ENCODE data around the gene TRMT13.

The TRMT13 gene, protein sequence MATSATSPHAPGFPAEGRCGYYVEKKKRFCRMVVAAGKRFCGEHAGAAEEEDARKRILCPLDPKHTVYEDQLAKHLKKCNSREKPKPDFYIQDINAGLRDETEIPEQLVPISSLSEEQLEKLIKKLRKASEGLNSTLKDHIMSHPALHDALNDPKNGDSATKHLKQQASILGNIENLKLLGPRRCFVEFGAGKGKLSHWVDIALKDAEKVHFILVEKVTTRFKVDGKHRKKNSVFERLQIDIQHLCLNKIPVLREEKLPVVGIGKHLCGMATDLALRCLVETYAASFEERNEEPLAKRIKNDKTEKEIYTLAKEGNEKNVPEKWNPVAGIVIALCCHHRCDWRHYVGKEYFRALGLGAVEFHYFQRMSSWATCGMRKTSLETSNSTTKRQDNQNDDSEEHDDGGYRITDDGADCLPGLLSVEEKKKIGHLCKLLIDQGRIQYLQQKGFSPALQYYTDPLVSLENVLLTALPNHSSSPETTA

DNA sequence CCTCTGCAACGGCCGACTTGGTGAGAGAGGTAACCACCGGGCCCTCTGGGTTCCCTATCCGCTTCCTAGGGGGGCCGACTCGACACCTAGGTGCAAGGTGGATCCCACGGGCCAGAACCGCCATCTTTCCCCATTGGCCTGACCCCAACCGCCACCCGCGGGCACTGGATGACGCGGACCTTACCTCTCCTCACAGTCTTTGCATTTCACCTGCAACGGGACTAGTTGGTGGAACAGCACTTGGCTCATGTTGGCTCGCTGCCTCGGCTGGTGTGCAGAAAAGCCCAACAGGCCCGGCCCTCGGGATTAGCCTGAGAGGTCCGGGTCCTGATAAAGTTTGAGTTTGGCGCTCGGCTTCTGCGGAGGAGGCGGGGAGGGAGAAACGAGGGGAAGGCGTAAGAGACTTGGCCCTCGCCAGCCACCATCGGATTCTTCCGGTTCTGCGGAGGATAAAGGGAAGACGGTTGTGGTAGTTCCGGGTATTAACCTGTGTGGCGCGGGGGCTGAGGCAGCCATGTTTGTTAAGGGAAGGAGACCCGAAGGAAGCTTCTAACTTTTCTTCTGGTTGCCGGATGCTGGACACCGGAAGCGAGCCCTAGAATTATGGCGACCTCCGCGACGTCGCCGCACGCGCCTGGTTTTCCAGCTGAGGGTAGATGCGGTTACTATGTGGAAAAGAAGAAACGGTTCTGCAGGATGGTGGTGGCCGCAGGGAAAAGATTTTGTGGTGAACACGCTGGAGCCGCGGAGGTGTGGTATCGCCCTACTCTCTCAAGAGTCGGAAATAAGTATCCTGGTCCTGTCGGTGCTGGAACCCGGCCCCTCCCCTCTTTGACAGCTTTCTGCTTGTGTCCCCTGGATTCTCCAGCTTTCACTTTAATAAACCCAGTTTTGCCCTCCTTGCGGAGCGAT, at the start of gene TRMT13, which contains the start of gene SASS6:
Gene TRMT13 (plus strand): TSS at position 598 of the 912 bp plus-strand sequence. CDS start 6 bp downstream, at position 604.
Gene SASS6 (minus strand): TSS at position 365 of the 912 bp plus-strand sequence. CDS start 116 bp downstream, at position 249.
- peak; percentile 96 for DNase-seq

DNA sequence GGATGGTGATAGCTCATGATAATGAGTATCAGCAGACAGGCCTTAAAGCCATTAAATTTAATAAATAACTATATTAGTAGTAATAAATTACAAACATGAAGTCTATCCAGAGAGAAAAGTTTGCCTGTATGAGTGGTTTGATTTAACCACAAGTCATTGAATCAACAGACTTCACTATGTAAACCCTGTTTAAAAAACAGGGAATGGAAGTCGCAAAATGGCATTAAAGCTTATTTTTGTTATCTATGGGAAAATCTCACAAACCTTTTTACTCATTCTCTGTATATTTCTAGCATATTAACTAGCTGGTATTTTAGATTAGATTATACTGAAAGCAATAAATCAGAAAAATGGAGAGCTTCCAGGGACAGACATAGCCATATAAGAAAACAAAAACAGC, 45.6 kb upstream of the TRMT13 start:
- DNase-seq, result no peak

DNA sequence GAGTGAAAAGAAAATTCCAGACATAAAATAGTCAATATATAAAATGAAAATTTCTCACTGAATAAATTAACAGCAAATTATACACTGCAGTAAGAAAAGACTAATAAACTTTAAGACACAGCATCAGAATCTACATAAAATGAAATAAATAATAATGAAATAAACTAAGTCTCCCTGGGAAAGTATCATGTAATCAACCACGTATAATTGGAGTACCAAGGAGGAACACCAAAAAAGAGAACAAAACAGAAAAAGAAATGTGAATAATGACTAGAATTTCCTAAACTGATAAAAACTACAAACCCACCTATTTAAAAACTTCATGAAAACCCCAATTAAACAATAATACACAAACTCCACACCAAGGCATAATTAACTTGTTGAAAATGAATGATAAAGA, 43.9 kb upstream of the TRMT13 start:
- no peak for DNase-seq

DNA sequence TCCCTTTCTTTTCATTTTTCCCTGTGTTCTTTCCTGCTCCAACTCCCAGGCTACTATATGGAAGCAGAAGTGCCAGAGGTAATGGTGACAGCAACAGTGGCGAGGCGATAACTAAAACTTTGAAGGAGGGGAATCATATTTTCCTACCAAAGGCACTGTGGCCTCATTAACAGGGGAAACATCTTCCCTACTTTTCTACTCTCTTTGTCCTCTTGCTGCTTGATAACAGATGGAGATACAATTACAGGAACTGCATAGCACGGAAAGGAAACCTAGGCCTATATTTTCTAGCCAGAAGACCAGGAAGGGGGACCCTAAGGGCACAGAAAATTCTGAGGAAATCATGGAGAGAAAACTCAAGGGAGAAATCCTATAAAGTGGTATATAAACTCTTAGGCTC, 42.5 kb upstream of the TRMT13 start:
- no peak for DNase-seq

DNA sequence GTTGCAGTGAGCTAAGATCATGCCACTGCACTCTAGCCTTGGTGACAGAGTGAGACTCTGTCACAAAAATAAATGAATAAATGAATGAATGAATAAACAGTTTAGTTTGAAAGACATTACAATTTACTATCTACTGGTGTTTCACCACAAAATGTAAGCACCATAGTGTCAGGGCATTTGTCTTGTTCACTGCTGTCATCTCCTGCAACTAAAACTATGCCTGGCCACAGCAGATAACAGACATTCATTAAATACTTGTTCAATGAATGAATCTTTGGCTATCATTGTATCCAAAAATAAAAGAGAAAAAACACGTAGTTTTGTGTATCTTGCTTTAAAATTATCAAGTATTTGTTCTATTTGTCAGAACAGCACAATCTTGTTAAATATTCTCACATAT, 32.8 kb upstream of the TRMT13 start:
- DNase-seq, result no peak

DNA sequence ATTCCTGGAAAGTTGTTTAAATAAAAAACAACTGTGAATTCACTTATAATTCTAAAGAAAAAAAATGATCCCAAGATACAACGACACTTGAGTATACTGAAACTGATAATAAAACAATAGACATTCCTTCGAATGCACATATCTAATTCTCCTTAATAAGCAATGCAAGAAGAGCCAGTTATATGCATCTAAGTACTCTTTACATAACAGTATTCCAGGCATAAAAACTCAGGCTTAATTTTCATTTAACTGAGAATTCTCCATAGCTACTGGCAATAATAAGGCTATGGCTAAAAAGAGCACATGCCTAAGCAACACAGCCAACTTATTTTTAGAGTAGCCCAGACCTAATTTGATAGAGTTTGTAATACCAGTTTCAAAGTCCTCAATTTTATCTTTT, 31.4 kb upstream of the TRMT13 start:
- no peak for DNase-seq

DNA sequence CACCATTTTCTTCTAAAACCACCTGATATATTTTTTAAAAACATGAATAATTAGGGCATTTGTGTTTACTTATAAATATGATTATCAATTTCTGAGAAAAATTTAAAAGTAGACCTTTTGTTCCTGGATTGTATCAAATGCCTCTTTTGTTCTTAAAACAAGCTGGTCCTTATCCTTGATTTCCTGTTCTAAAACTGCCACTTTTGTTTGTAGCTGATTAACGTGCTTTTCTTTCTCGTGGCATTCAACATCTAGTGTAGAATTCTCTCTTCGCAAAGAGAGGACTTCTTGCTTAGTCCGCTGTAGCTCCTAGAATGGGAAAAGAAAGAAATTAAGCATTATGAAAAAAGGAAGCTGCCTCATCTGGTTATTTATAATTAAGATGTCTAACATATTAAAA, 25.3 kb upstream of the TRMT13 start:
- no peak for DNase-seq

DNA sequence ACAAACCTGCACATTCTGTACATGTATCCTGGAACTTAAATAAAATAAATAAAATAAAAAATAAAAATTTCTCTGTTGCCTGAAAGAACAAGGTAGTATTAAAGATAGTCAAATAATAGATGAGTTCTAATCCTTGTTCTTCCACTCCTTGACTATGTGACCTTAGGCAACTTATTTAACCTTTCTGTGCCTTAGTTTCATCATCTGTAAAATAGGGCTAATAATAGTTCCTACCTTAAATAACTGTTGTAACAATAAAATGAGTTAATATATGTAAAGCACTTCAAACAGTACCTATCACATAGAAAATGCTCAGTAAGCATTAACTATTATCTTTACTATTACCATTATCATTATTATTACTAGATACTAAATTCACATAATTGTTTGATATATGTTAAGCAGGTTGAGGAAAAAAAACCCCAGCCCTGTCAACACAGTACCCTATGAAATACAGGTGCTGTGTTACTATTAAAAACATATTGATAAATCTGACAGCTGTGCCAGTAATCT, 23.4 kb upstream of the TRMT13 start:
- no peak for DNase-seq

DNA sequence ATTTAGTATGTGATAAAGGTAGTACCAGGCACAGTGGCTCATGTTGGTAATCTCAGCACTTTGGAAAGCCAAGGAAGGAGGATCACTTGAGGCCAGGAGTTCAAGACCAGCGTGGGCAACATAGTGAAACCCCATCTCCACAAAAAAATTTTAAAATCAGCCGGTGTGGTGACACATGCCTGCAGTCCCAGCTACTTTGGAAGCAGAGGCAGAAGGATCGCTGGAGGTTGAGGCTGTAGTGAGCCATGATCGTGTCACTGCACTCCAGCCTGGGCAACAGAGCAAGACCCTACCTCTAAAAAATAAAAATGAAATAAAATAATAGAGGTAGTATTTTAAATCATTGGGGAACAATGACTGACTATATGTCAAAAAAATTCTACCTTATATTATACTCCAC, 17.4 kb upstream of the TRMT13 start:
- no peak for DNase-seq

DNA sequence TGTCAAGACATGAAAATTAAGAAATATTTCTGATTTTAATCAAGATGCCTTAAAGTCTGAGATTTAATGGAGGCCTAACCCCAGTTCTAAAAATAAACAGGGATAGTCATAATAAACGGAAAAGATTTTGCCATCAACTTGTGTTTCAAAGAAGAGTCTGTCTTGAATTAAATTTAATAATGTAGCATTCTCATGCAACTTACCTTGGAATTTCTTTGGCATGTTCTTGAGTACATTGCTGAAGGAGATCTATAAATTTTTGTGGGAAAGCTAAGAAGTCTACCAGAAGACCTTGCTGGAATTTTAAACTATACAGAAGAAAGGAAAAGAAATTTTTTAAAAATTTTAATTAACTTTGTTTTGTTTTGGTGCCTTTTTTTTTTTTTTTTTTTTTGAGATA, 10.8 kb upstream of the TRMT13 start:
- no peak for DNase-seq

DNA sequence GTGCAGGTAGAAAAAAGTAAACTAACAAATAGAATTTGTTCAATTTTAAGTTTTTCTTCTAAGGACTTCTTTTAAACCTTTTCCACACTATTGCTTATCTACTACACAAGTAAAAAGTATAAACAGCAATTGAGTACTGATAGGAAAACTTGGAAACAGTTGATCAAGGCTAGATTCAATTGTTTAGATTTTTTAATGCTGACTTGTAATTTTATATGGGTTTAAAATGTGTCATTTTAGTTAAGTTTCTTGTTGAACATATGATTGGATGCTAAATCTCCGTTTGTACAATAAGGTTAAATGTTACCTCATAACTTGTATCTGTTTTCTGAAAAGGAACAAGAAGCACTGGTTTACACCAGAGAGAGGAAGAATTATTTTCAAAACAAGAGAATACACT, 5.7 kb upstream of the TRMT13 start:
- DNase-seq, result no peak

DNA sequence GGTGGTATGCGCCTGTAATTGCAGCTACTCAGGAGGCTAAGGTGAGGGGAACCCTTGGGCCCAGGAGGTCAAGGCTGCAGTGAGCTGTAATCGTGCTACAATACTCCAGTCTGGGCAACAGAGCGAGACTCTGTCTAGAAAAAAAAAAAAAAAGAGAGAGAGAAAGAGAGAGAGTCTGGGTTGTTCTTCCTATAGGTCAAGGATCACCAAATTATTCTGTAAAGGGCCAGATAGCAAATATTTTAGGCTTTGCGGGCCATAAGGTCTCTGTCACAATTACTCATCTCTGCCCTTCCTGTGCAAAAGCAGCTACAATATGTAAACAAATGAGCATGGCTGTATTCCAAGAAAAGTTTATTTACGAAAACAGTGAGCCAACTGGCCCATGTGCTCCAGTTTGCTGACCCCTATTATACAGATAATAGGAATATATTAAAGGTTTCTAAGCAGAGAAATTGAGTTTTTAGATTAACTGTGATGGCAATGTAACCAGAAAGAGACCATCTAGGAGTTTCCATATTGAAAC, 2.3 kb upstream of the TRMT13 start:
- no peak for DNase-seq

DNA sequence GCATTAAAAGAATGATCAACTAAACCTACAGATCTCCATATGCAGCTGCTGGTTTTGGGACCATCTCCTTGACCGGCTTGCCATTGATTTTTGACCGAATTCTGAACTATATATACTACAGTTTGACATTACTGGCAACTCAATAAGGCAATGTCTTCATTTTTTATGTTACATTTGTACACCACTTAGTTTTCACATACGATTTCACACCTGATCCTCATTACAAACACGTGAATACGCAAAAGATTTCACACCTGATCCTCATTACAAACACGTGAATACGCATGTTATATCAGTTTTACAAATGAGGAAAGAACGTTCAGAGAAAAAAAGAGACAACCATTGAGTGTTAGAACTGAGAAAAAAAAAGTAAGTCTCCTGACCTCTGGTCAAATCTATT, 1.3 kb upstream of the TRMT13 start:
- no peak for DNase-seq

DNA sequence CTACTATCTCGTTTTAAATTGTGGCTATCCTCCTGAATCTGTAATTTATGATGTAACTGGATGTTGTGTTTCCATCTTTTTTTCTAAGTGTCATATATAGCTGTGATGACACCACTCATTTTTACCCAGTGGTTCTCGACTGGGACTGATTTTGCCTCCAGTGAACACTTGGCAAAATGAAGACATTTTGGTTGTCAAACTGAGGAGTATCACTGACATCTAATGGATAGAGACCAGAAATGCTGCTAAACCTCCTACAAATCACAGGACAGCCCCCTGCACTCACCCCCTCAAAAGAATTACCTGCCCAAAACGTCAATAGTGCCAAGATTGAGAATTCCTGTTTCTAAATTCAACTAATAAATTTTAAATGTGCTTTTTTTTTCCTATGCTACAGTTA, 1.9 kb downstream of the TRMT13 start:
- DNase-seq, result no peak

DNA sequence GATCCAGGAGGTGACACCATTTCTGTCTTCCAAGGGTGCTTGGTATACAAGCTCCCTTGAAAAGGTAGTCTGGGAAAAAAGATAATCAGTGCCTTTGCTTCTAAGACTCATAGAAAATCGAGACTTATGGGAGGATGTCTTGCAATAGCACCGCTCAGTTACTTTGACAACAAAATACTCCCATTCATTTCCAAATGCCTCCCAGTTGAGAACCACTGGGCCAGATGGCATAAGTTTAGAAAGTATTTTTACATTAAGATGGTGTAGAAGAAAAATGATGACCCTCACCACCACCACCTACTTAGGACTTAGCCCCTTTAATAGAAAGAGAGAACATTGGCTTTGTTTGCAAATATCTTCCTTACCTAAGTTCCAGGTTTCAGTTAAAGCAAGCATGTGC, 4.6 kb downstream of the TRMT13 start:
- no peak for DNase-seq

DNA sequence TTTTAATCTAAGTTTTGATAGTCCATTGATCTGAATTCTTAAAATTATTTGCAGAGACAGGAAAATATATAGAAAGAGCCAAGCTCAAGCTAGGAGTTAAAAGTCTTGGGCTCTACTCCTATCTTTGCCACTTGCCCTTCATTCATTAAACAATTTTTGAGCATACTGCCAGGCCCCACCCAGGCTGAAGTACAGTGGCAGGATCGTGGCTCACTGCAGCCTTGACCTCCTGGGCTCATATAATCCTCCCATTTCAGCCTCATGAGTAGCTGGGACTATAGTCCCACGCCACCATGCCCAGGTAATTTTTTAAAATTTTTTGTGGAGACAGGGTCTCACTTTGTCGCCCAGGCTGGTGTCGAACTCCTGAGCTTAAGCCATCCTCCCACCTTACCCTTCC, 8.2 kb downstream of the TRMT13 start:
- DNase-seq, result no peak

DNA sequence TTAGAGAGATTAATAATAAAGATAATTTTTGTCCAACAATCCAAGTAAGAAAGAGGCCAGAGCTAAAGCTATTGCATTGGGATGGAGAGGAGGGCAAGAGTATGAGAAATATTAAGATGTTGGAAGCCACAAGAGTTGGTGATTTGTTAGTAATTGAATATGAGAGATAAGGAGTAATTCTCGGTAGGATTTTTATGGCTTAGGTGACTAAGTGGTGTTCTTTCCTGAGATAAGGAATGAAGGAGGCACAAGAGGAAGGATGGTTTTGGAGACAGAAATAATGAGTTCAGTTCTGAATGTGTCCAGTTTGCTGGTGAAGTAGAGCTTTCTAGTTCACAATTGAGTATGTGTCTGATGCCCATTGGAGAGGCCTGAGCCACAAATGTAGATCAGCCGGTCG, 9.4 kb downstream of the TRMT13 start:
- DNase-seq, result no peak

DNA sequence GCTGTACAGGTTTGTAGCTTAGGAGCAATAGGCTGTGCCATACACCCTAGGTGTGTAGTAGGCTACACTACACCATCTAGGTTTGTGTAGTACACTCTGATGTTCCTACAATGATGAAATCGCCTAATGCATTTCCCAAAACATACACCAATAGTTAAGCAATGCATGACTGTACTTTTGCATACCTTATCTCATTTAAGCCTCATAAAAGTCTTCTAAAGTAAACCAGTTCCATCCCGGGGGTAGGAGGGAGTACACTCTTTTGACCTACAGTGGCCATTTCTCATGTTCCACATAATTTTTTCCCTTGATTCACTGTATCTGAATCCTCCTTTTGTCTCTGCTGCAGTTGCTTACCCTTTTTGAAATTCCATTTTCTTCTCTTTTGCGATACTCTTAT, 12.2 kb downstream of the TRMT13 start:
- no peak for DNase-seq

DNA sequence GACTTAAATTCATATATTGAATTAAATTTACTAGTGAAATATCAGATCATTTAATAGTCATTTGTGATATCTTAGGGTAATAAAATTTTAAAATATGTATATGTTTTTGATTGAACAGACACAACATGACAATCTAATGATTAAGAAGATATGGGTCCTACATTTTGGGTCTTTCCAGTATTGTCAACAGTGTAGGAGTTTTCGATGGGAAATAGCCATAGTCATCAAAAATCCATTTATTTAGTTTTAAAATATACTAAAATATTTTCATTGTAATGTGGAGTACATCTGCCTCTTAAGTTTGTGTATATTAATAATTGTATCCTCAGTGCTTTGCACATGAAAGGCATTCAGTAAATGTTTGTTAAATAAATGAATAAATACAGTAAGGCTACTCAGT, 14.0 kb downstream of the TRMT13 start:
- DNase-seq, result no peak

DNA sequence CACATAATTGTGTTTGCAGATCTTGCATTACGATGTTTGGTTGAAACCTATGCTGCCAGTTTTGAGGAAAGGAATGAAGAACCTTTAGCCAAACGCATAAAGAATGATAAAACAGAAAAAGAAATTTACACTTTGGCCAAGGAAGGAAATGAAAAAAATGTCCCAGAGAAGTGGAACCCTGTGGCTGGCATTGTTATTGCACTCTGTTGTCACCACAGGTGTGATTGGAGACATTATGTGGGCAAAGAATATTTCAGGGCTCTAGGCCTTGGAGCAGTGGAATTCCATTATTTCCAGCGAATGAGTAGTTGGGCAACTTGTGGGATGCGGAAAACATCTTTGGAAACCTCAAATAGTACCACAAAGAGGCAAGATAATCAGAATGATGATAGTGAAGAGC, 14.9 kb downstream of the TRMT13 start:
- no peak for DNase-seq

DNA sequence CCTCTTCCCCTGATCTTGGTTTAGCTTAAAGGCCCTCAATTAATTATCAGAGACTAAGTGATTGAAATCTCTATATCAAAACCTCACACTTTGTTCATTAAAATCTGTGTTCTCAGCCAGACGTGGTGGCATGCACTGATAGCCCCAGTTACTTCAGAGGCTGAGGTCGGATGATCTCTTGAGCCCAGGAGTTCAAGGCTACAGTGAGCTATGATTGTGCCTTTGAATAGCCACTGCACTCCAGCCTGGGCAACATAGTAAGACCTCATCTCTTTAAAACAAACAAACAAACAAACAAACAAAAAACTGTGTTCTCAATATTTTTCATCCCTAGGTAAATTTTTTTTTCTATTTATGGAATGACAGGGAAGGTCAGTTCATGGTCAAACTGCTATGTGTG, 18.7 kb downstream of the TRMT13 start:
- DNase-seq, result no peak

DNA sequence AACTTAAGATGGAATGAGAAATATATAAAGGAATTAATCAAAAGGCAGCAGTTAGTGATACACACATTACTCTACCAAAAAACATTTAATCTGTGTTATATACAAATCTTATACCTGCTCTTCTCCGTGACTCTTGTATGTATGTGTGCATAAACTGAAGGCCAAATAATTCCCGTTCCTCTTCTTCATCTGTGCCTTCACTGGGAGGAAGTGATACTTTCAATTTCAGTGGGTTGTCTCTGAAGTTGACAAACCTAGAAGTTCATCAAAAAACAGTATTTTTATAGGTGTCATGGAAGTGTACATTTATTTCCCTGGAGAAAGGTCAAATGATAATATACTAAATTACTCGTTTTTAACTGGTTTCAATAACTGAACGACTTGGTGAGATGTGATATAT, 19.3 kb downstream of the TRMT13 start:
- DNase-seq, result no peak

DNA sequence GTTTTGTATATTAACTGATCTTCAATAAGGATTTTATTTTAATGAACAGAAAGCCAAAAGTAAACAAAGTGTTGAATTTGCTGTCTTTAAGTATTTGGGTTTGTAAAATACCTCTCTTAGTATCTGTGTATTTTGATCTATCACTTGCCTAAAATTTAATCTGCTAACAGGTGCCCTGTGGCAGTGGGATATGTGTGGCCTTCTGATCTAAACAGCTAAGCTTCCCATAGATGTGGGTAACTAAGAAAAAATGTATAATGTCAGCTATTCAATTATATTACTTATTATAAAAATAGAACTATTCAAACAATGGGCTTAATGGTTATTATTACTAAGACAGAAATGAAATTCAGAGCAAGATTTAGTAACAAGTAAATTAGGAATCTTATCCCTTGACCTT, 29.9 kb downstream of the TRMT13 start:
- DNase-seq, result no peak

All from DMS79 (cell line).